NCI-H128 (cell line): Measurements from ENCODE around the gene OGA.

ENCODE experiments used
- DNase-seq: peaks from one replicate; lab custom pipeline; 2025; ENCODE audit not compliant: unreplicated experiment; lab: John Stamatoyannopoulos, UW

OGA gene

GRCh38 chr10:101837748-101838147 lies 19.5 kb upstream of the OGA start:
- no peak for DNase-seq

- DNase-seq = no peak
Observed at GRCh38 chr10:101835362-101835761, 17.1 kb upstream of the OGA start.

GRCh38 chr10:101834341-101834740 lies 16.1 kb upstream of the OGA start:
- DNase-seq = no peak

- no peak for DNase-seq
Observed at GRCh38 chr10:101833466-101833865, 15.2 kb upstream of the OGA start.

- no peak for DNase-seq
Observed at GRCh38 chr10:101832325-101832771, 14.1 kb upstream of the OGA start.

- DNase-seq = no peak
Observed at GRCh38 chr10:101831169-101831811, 13.0 kb upstream of the OGA start.

GRCh38 chr10:101830322-101831168 lies 12.3 kb upstream of the OGA start:
- DNase-seq = peak; percentile 42

- no peak for DNase-seq
Observed at GRCh38 chr10:101829561-101830315, 11.5 kb upstream of the OGA start.

GRCh38 chr10:101828766-101829551 lies 10.7 kb upstream of the OGA start:
- no peak for DNase-seq

GRCh38 chr10:101827919-101828600 lies 9.8 kb upstream of the OGA start:
- DNase-seq = no peak

- no peak for DNase-seq
Observed at GRCh38 chr10:101826852-101827434, 8.7 kb upstream of the OGA start.

GRCh38 chr10:101824736-101825135 lies 6.5 kb upstream of the OGA start:
- DNase-seq = no peak

- DNase-seq = no peak
Observed at GRCh38 chr10:101818872-101819633, 809 bp upstream of the OGA start.

- DNase-seq = no peak
Observed at GRCh38 chr10:101817337-101818118, 716 bp downstream of the OGA start.

- DNase-seq = no peak
Observed at GRCh38 chr10:101816913-101817336, 1.3 kb downstream of the OGA start.

GRCh38 chr10:101816376-101816775 lies 1.9 kb downstream of the OGA start:
- no peak for DNase-seq

GRCh38 chr10:101814466-101815071 lies 3.7 kb downstream of the OGA start:
- DNase-seq = no peak

GRCh38 chr10:101812606-101813005 lies 5.6 kb downstream of the OGA start:
- no peak for DNase-seq
